Epithelial cell of umbilical artery (primary cell): ENCODE measurements around the gene SMIM41. TPM values are rescaled to one million over a fixed set of nuclear protein-coding genes. Genes with fewer than 3 reads are reported as not detected.

Source experiments
- total RNA-seq: library from RNA; depleted of rRNA; stranded (reverse); fragments of >200 nt; gene quantifications from 2 replicates; pipeline ENCODE4 v1.2.3, GENCODE V29; 2014

SMIM41 gene
- total RNA-seq: not detected in 2 replicates

GRCh38 chr12:52079576-52080402, at the start of gene SMIM41:
TSS of gene SMIM41 (plus strand) at chr12:52079704. CDS start at chr12:52079780, 76 bp downstream.

GRCh38 chr12:52050758-52051541, 28.6 kb upstream of the SMIM41 start, which contains the start of gene NR4A1:
TSS of gene NR4A1 (plus strand) at chr12:52051442. CDS start at chr12:52054329, 2,887 bp downstream.

GRCh38 chr12:52069327-52070184, 9.9 kb upstream of the SMIM41 start, which contains the start of gene ATG101:
TSS of gene ATG101 (plus strand) at chr12:52069978. CDS start at chr12:52073651, 3,673 bp downstream.

Other genes starting within 250 kb of the SMIM41 start
- gene FIGNL2, start 231.0 kb upstream of the SMIM41 start, total RNA-seq: 0.61 and 0.65 TPM in 2 replicates
- 0.15 and 0.32 TPM in 2 replicates for gene ANKRD33, start 191.6 kb upstream of the SMIM41 start, total RNA-seq
- 1,152 and 1,206 TPM in 2 replicates for gene ACVRL1, start 172.2 kb upstream of the SMIM41 start, total RNA-seq
- gene ACVR1B, start 128.0 kb upstream of the SMIM41 start, total RNA-seq: 13.3 and 16.4 TPM in 2 replicates
- 35.4 and 52.0 TPM in 2 replicates for gene TAMALIN, start 72.8 kb upstream of the SMIM41 start, total RNA-seq
- gene NR4A1, start 28.3 kb upstream of the SMIM41 start, total RNA-seq: 0.46 and 0.97 TPM in 2 replicates
- 89.5 and 90.6 TPM in 2 replicates for gene ATG101, start 9.7 kb upstream of the SMIM41 start, total RNA-seq
- 11.1 and 11.4 TPM in 2 replicates for gene KRT80, start 112.3 kb downstream of the SMIM41 start, total RNA-seq
- gene KRT7, start 153.5 kb downstream of the SMIM41 start, total RNA-seq: 33.4 and 450 TPM in 2 replicates
- 0.15 TPM in 1 of 2 replicates, not detected in the other for gene KRT86, start 194.9 kb downstream of the SMIM41 start, total RNA-seq
- 0.32 TPM in 1 of 2 replicates, not detected in the other for gene KRT81, start 211.8 kb downstream of the SMIM41 start, total RNA-seq
- not detected in 2 replicates for gene KRT83, start 241.7 kb downstream of the SMIM41 start, total RNA-seq